Measurements from ENCODE around the gene SORBS1. TPM values are rescaled to one million over a fixed set of nuclear protein-coding genes. Genes with fewer than 3 reads are reported as not detected.

SORBS1 gene
- total RNA-seq, 1 experiment from 2014 or later: 39.9 TPM

DNA sequence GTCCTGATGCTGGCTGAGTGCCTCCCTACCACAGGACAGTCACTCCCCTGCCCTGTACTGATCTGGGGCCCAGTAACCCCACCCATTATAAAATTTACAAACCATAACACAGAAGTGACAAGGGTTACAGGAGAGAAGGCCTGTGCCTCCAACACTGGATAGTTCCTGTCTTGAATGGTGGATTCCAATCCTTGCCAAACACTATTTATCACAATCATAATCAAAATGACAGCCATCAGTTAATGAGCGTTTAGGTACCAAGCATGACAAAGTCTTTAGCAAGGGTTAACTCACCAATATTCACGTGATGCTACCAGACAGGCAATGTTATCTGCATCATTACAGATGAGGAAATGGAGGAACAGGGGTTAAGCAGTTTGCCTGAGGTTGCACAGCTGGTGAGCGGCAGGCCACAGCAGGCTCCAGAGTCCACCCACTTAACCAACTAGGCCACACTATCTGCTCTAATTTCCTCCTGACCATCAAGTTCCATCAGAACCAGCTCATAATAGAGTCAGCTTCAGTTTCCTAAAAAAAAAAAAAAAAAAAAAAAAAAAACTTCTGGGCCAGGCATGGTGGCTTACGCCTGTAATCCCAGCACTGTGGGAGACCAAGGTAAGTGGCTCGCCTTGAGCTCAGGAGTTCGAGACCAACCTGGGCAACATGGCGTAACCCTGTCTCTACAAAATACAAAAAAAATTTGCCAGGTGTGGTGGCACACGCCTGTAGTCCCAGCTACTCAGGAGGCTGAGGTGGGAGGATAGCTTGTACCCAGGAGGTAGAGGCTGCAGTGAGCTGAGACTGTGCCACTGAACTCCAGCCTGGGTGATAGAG, 284.6 kb downstream of the SORBS1 start (continued):
- TF ChIP-seq, protein P1, sequence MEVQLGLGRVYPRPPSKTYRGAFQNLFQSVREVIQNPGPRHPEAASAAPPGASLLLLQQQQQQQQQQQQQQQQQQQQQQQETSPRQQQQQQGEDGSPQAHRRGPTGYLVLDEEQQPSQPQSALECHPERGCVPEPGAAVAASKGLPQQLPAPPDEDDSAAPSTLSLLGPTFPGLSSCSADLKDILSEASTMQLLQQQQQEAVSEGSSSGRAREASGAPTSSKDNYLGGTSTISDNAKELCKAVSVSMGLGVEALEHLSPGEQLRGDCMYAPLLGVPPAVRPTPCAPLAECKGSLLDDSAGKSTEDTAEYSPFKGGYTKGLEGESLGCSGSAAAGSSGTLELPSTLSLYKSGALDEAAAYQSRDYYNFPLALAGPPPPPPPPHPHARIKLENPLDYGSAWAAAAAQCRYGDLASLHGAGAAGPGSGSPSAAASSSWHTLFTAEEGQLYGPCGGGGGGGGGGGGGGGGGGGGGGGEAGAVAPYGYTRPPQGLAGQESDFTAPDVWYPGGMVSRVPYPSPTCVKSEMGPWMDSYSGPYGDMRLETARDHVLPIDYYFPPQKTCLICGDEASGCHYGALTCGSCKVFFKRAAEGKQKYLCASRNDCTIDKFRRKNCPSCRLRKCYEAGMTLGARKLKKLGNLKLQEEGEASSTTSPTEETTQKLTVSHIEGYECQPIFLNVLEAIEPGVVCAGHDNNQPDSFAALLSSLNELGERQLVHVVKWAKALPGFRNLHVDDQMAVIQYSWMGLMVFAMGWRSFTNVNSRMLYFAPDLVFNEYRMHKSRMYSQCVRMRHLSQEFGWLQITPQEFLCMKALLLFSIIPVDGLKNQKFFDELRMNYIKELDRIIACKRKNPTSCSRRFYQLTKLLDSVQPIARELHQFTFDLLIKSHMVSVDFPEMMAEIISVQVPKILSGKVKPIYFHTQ (CRISPR knock-in tag; IDR thresholded peaks at IDR 0.05): no peak
- TF ChIP-seq MYBL2 (CRISPR knock-in tag; IDR thresholded peaks at IDR 0.05) (no peak), FOXK1 (CRISPR knock-in tag; IDR thresholded peaks at IDR 0.05) (no peak)

DNA sequence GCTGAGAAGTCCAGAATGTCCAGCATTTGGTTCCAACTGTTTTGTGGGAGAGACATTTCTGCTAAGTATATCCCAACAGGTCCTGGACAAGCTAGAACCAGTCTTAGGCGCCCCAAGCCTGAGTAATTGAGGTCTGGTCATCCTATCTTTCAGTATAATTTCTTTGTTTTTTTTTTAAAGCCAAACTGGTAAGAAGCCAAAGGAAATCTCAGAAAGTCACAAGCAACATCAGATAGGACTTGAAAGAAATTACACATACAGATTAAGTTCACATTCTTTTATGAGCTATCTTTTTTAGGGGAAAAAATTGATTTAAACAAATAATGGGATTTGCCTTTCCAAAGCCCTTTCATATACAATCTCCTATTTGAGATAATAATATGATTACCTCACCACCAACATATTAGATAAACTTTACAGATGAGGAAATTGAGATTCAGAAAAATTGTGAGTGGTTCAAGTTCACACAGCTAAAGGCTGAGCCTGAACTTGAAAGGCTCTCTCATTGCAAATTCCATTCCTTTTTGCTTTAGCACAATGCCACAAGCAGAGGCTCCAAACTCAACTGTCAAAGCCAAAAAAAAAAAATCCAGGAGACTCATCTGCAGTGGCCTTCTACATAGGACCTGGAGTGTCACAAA, 285.3 kb downstream of the SORBS1 start:
- ChIA-PET CTCF (interaction anchor here (0.7 to 2.0 kb wide), 4 partner anchors 28 to 88 kb away, joined by 3 to 8 read pairs (median 3); no protein-coding TSS in a partner anchor), POLR2A (interaction anchor here (0.7 kb wide), 1 partner anchor 19 kb away, joined by 3 read pairs; no protein-coding TSS in a partner anchor)
- no peak overlapping the region for H3K4me3 Mint-ChIP-seq
- peaks cover 60% of the 10 kb centered on the region for H3K4me1 Mint-ChIP-seq
- peaks cover 6% of the 10 kb centered on the region; the same call in 1 of the 2 replicates for H3K9me3 Mint-ChIP-seq
- TF ChIP-seq FOXP1 (CRISPR knock-in tag; IDR thresholded peaks at IDR 0.05; ENCODE audit: borderline replicate concordance): no peak
- TF ChIP-seq ZBTB21 (CRISPR knock-in tag; IDR thresholded peaks at IDR 0.05; ENCODE audit: borderline replicate concordance): no peak
- TF ChIP-seq, protein P2, sequence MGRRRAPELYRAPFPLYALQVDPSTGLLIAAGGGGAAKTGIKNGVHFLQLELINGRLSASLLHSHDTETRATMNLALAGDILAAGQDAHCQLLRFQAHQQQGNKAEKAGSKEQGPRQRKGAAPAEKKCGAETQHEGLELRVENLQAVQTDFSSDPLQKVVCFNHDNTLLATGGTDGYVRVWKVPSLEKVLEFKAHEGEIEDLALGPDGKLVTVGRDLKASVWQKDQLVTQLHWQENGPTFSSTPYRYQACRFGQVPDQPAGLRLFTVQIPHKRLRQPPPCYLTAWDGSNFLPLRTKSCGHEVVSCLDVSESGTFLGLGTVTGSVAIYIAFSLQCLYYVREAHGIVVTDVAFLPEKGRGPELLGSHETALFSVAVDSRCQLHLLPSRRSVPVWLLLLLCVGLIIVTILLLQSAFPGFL (CRISPR knock-in tag; IDR thresholded peaks at IDR 0.05; ENCODE audit: borderline replicate concordance): no peak
- TF ChIP-seq, protein P3, sequence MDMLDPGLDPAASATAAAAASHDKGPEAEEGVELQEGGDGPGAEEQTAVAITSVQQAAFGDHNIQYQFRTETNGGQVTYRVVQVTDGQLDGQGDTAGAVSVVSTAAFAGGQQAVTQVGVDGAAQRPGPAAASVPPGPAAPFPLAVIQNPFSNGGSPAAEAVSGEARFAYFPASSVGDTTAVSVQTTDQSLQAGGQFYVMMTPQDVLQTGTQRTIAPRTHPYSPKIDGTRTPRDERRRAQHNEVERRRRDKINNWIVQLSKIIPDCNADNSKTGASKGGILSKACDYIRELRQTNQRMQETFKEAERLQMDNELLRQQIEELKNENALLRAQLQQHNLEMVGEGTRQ (CRISPR knock-in tag; IDR thresholded peaks at IDR 0.05): no peak
- TF ChIP-seq ZNF121 (CRISPR knock-in tag; IDR thresholded peaks at IDR 0.05): no peak
- TF ChIP-seq JAZF1 (CRISPR knock-in tag; IDR thresholded peaks at IDR 0.05): no peak
- TF ChIP-seq TEAD1 (CRISPR knock-in tag; IDR thresholded peaks at IDR 0.05): no peak
- TF ChIP-seq, protein P4, sequence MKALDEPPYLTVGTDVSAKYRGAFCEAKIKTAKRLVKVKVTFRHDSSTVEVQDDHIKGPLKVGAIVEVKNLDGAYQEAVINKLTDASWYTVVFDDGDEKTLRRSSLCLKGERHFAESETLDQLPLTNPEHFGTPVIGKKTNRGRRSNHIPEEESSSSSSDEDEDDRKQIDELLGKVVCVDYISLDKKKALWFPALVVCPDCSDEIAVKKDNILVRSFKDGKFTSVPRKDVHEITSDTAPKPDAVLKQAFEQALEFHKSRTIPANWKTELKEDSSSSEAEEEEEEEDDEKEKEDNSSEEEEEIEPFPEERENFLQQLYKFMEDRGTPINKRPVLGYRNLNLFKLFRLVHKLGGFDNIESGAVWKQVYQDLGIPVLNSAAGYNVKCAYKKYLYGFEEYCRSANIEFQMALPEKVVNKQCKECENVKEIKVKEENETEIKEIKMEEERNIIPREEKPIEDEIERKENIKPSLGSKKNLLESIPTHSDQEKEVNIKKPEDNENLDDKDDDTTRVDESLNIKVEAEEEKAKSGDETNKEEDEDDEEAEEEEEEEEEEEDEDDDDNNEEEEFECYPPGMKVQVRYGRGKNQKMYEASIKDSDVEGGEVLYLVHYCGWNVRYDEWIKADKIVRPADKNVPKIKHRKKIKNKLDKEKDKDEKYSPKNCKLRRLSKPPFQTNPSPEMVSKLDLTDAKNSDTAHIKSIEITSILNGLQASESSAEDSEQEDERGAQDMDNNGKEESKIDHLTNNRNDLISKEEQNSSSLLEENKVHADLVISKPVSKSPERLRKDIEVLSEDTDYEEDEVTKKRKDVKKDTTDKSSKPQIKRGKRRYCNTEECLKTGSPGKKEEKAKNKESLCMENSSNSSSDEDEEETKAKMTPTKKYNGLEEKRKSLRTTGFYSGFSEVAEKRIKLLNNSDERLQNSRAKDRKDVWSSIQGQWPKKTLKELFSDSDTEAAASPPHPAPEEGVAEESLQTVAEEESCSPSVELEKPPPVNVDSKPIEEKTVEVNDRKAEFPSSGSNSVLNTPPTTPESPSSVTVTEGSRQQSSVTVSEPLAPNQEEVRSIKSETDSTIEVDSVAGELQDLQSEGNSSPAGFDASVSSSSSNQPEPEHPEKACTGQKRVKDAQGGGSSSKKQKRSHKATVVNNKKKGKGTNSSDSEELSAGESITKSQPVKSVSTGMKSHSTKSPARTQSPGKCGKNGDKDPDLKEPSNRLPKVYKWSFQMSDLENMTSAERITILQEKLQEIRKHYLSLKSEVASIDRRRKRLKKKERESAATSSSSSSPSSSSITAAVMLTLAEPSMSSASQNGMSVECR (CRISPR knock-in tag; IDR thresholded peaks at IDR 0.05; ENCODE audit: borderline replicate concordance): no peak
- TF ChIP-seq, protein P5, sequence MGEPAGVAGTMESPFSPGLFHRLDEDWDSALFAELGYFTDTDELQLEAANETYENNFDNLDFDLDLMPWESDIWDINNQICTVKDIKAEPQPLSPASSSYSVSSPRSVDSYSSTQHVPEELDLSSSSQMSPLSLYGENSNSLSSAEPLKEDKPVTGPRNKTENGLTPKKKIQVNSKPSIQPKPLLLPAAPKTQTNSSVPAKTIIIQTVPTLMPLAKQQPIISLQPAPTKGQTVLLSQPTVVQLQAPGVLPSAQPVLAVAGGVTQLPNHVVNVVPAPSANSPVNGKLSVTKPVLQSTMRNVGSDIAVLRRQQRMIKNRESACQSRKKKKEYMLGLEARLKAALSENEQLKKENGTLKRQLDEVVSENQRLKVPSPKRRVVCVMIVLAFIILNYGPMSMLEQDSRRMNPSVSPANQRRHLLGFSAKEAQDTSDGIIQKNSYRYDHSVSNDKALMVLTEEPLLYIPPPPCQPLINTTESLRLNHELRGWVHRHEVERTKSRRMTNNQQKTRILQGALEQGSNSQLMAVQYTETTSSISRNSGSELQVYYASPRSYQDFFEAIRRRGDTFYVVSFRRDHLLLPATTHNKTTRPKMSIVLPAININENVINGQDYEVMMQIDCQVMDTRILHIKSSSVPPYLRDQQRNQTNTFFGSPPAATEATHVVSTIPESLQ (CRISPR knock-in tag; IDR thresholded peaks at IDR 0.05): no peak
- TF ChIP-seq, protein P6, sequence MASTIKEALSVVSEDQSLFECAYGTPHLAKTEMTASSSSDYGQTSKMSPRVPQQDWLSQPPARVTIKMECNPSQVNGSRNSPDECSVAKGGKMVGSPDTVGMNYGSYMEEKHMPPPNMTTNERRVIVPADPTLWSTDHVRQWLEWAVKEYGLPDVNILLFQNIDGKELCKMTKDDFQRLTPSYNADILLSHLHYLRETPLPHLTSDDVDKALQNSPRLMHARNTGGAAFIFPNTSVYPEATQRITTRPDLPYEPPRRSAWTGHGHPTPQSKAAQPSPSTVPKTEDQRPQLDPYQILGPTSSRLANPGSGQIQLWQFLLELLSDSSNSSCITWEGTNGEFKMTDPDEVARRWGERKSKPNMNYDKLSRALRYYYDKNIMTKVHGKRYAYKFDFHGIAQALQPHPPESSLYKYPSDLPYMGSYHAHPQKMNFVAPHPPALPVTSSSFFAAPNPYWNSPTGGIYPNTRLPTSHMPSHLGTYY (CRISPR knock-in tag; IDR thresholded peaks at IDR 0.05): no peak
- TF ChIP-seq EMX1 (CRISPR knock-in tag; IDR thresholded peaks at IDR 0.05): no peak
- DNase-seq (ENCODE audit: low spot score): no peak
- ATAC-seq: no peak
- 0 out of 2 replicates have a peak overlapping the region, but pooled peaks have one; percentile 79 for H3K27ac Mint-ChIP-seq
- H3K27me3 Mint-ChIP-seq (ENCODE audit: low read depth): no peaks in the 10 kb centered on the region
- peaks cover 7% of the 10 kb centered on the region for H3K36me3 Mint-ChIP-seq

Measured in WTC11 (cell line).